Measurements from ENCODE around the gene RRP9. TPM values are rescaled to one million over a fixed set of nuclear protein-coding genes. Genes with fewer than 3 reads are reported as not detected.

The RRP9 gene
- total and polyA plus RNA-seq, 2 donors (not counting 1 experiment from before 2014, with no cell fraction given), result 10.6 to 19.7 TPM

GRCh38 chr3:51974277-51974962, 32.7 kb upstream of the RRP9 start:
- TF ChIP-seq EZH2 (IDR thresholded peaks at IDR 0.05; ENCODE audit: low read length, missing control alignments), result no peak
- TF ChIP-seq, protein P1, sequence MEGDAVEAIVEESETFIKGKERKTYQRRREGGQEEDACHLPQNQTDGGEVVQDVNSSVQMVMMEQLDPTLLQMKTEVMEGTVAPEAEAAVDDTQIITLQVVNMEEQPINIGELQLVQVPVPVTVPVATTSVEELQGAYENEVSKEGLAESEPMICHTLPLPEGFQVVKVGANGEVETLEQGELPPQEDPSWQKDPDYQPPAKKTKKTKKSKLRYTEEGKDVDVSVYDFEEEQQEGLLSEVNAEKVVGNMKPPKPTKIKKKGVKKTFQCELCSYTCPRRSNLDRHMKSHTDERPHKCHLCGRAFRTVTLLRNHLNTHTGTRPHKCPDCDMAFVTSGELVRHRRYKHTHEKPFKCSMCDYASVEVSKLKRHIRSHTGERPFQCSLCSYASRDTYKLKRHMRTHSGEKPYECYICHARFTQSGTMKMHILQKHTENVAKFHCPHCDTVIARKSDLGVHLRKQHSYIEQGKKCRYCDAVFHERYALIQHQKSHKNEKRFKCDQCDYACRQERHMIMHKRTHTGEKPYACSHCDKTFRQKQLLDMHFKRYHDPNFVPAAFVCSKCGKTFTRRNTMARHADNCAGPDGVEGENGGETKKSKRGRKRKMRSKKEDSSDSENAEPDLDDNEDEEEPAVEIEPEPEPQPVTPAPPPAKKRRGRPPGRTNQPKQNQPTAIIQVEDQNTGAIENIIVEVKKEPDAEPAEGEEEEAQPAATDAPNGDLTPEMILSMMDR (conservative IDR thresholded peaks at IDR 0.05 in 1 of 2, IDR thresholded peaks at IDR 0.05 in 1 of 2; ENCODE audit: low read depth in 1 of 2, low read length in 2 of 2), result no peak
- peaks cover 13% of the 10 kb centered on the region for H3K4me1 ChIP-seq (ENCODE audit: control insufficient read depth, extremely low read depth, insufficient read depth, low read length)
- H2AFZ ChIP-seq (ENCODE audit: low read length), result peak overlapping the region; percentile 93
- H3K27me3 ChIP-seq (ENCODE audit: control insufficient read depth, insufficient read depth, low read length), result no peaks in the 10 kb centered on the region
- peak overlapping the region; percentile 86 for H3K9ac ChIP-seq (ENCODE audit: insufficient read depth, low read length)
- peak overlapping the region; percentile 63 to 93 (median 84) for H3K4me3 ChIP-seq (replicated peaks in 1 of 4; ENCODE audit: control extremely low read depth in 1 of 4, insufficient read depth in 1 of 4, low read depth in 3 of 4, low read length in 4 of 4)
- peaks cover 2% of the 10 kb centered on the region for H3K79me2 ChIP-seq (ENCODE audit: control insufficient read depth, insufficient read depth, low read length)
- peak in 1 of 2 donors; percentile 19 for DNase-seq (ENCODE audit: low read depth in 2 of 2)
- peak overlapping the region; percentile 90 for H3K27ac ChIP-seq (ENCODE audit: insufficient read depth, low read length)
- no peaks in the 10 kb centered on the region for H4K20me1 ChIP-seq (ENCODE audit: control insufficient read depth, extremely low read depth, insufficient read depth, low read length)
- H3K9me3 ChIP-seq (ENCODE audit: control insufficient read depth, insufficient read depth, low read depth, low read length), result no peaks in the 10 kb centered on the region
- peak overlapping the region; percentile 95 for H3K4me2 ChIP-seq (ENCODE audit: extremely low read depth, insufficient read depth, low read length)
- peaks cover 2% of the 10 kb centered on the region for H3K36me3 ChIP-seq (ENCODE audit: control insufficient read depth, insufficient read depth, low read length)

DNA sequence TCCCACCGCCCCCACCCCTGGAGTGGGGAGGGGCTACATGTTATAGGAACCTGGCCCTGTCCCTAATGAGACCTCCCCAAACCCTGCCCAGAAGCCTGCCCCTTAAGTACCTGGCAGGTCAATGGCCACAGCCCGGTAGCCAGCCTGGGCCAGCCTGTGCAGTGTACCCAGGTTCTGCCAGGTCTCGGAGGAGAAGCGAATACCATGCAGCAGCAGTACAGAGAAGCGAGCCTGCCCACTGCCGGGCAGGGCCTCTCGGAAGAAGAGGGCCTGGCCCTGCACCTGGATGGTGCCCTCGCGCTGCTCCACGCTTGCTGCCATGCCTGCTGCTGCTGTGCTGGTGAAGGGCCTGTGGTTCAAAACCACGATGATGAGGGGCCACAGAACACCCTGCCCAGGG, 29.6 kb upstream of the RRP9 start:
- no peak overlapping the region for H3K27ac ChIP-seq (ENCODE audit: insufficient read depth, low read length)
- no peak for DNase-seq (ENCODE audit: low read depth in 2 of 2)

GRCh38 chr3:51970606-51971300, 29.0 kb upstream of the RRP9 start:
- no peaks in the 10 kb centered on the region for H3K27me3 ChIP-seq (ENCODE audit: control insufficient read depth, insufficient read depth, low read length)
- peaks cover 2% of the 10 kb centered on the region for H3K36me3 ChIP-seq (ENCODE audit: control insufficient read depth, insufficient read depth, low read length)
- peaks cover 9% of the 10 kb centered on the region for H3K79me2 ChIP-seq (ENCODE audit: control insufficient read depth, insufficient read depth, low read length)
- H4K20me1 ChIP-seq (ENCODE audit: control insufficient read depth, extremely low read depth, insufficient read depth, low read length), result no peaks in the 10 kb centered on the region
- H3K4me1 ChIP-seq (ENCODE audit: control insufficient read depth, extremely low read depth, insufficient read depth, low read length), result peaks cover 18% of the 10 kb centered on the region
- no peaks in the 10 kb centered on the region for H3K9me3 ChIP-seq (ENCODE audit: control insufficient read depth, insufficient read depth, low read depth, low read length)
- no peak overlapping the region for H3K9ac ChIP-seq (ENCODE audit: insufficient read depth, low read length)
- H2AFZ ChIP-seq (ENCODE audit: low read length), result no peak overlapping the region
- no peak overlapping the region for H3K4me2 ChIP-seq (ENCODE audit: extremely low read depth, insufficient read depth, low read length)
- DNase-seq (ENCODE audit: low read depth in 2 of 2), result no peak
- H3K4me3 ChIP-seq (replicated peaks in 1 of 4; ENCODE audit: control extremely low read depth in 1 of 4, insufficient read depth in 1 of 4, low read depth in 3 of 4, low read length in 4 of 4), result no peak overlapping the region
- TF ChIP-seq, protein P1 (conservative IDR thresholded peaks at IDR 0.05 in 1 of 2, IDR thresholded peaks at IDR 0.05 in 1 of 2; ENCODE audit: low read depth in 1 of 2, low read length in 2 of 2), result no peak
- no peak for TF ChIP-seq EZH2 (IDR thresholded peaks at IDR 0.05; ENCODE audit: low read length, missing control alignments)
- H3K27ac ChIP-seq (ENCODE audit: insufficient read depth, low read length), result no peak overlapping the region

More for the DNA sequence above, 29.6 kb upstream of the RRP9 start:
- H3K79me2 ChIP-seq (ENCODE audit: control insufficient read depth, insufficient read depth, low read length), result peaks cover 6% of the 10 kb centered on the region
- H3K9ac ChIP-seq (ENCODE audit: insufficient read depth, low read length), result no peak overlapping the region
- H3K27me3 ChIP-seq (ENCODE audit: control insufficient read depth, insufficient read depth, low read length), result no peaks in the 10 kb centered on the region
- H3K36me3 ChIP-seq (ENCODE audit: control insufficient read depth, insufficient read depth, low read length), result peaks cover 2% of the 10 kb centered on the region
- no peak for TF ChIP-seq EZH2 (IDR thresholded peaks at IDR 0.05; ENCODE audit: low read length, missing control alignments)
- TF ChIP-seq, protein P1 (conservative IDR thresholded peaks at IDR 0.05 in 1 of 2, IDR thresholded peaks at IDR 0.05 in 1 of 2; ENCODE audit: low read depth in 1 of 2, low read length in 2 of 2), result no peak
- no peaks in the 10 kb centered on the region for H3K9me3 ChIP-seq (ENCODE audit: control insufficient read depth, insufficient read depth, low read depth, low read length)
- H3K4me1 ChIP-seq (ENCODE audit: control insufficient read depth, extremely low read depth, insufficient read depth, low read length), result peaks cover 15% of the 10 kb centered on the region
- H3K4me3 ChIP-seq (replicated peaks in 1 of 4; ENCODE audit: control extremely low read depth in 1 of 4, insufficient read depth in 1 of 4, low read depth in 3 of 4, low read length in 4 of 4), result no peak overlapping the region
- no peaks in the 10 kb centered on the region for H4K20me1 ChIP-seq (ENCODE audit: control insufficient read depth, extremely low read depth, insufficient read depth, low read length)
- H2AFZ ChIP-seq (ENCODE audit: low read length), result no peak overlapping the region
- H3K4me2 ChIP-seq (ENCODE audit: extremely low read depth, insufficient read depth, low read length), result no peak overlapping the region

Measured in fibroblast of lung (primary cell).